ENCODE measurements around the gene KCNC2.
"Not testable (repeated sequence)": the region's sequence is repeated elsewhere in the genome, so short reads cannot be mapped to it uniquely, and the experiment has no call there.

The KCNC2 gene

GRCh38 chr12:75192196-75192595 is 17.4 kb downstream of the KCNC2 start:
- no peak for DNase-seq (ENCODE audit: low spot score in 2 of 2)
- H3K9me3 ChIP-seq = no peaks in the 10 kb centered on the region
- no peaks in the 10 kb centered on the region for H3K36me3 ChIP-seq (replicated peaks)
- H3K27me3 ChIP-seq (ENCODE audit: low read depth) = no peaks in the 10 kb centered on the region
- H3K4me1 ChIP-seq = no peaks in the 10 kb centered on the region
- no peak overlapping the region for H3K4me3 ChIP-seq
- in situ Hi-C loops (cut with MboI; ENCODE audit: low sequenced_read_pairs) = no loop called here

- DNase-seq (ENCODE audit: low spot score in 2 of 2) = no peak
- H3K4me1 ChIP-seq = no peaks in the 10 kb centered on the region
- in situ Hi-C loops (cut with MboI; ENCODE audit: low sequenced_read_pairs) = no loop called here
Observed at GRCh38 chr12:75190846-75191245, 18.8 kb downstream of the KCNC2 start.

GRCh38 chr12:75185881-75186280 is 23.8 kb downstream of the KCNC2 start:
- H3K36me3 ChIP-seq (replicated peaks); DNase-seq (ENCODE audit: low spot score in 2 of 2); H3K4me1 ChIP-seq; H3K27me3 ChIP-seq (ENCODE audit: low read depth); in situ Hi-C loops (cut with MboI; ENCODE audit: low sequenced_read_pairs); H3K4me3 ChIP-seq; H3K9me3 ChIP-seq: not testable (repeated sequence)

More at GRCh38 chr12:75190846-75191245, 18.8 kb downstream of the KCNC2 start:
- H3K4me3 ChIP-seq = no peak overlapping the region
- no peaks in the 10 kb centered on the region for H3K9me3 ChIP-seq
- H3K36me3 ChIP-seq (replicated peaks) = no peaks in the 10 kb centered on the region
- H3K27me3 ChIP-seq (ENCODE audit: low read depth) = no peaks in the 10 kb centered on the region

GRCh38 chr12:75184516-75184915 is 25.1 kb downstream of the KCNC2 start:
- no peaks in the 10 kb centered on the region for H3K36me3 ChIP-seq (replicated peaks)
- no peak for DNase-seq (ENCODE audit: low spot score in 2 of 2)
- H3K4me3 ChIP-seq = no peak overlapping the region
- no peaks in the 10 kb centered on the region for H3K27me3 ChIP-seq (ENCODE audit: low read depth)
- H3K9me3 ChIP-seq = no peaks in the 10 kb centered on the region
- in situ Hi-C loops (cut with MboI; ENCODE audit: low sequenced_read_pairs) = no loop called here
- H3K4me1 ChIP-seq = no peaks in the 10 kb centered on the region

- no peaks in the 10 kb centered on the region for H3K9me3 ChIP-seq
- H3K27me3 ChIP-seq (ENCODE audit: low read depth) = no peaks in the 10 kb centered on the region
- H3K4me1 ChIP-seq = no peaks in the 10 kb centered on the region
- no peak overlapping the region for H3K4me3 ChIP-seq
- H3K36me3 ChIP-seq (replicated peaks) = no peaks in the 10 kb centered on the region
- no peak for DNase-seq (ENCODE audit: low spot score in 2 of 2)
- in situ Hi-C loops (cut with MboI; ENCODE audit: low sequenced_read_pairs) = no loop called here
Observed at GRCh38 chr12:75183967-75184366, 25.7 kb downstream of the KCNC2 start.

- Histone ChIP-seq H3K4me1 (no peaks in the 10 kb centered on the region), H3K36me3 (replicated peaks) (no peaks in the 10 kb centered on the region), H3K9me3 (no peaks in the 10 kb centered on the region), H3K4me3 (no peak overlapping the region), H3K27me3 (ENCODE audit: low read depth) (no peaks in the 10 kb centered on the region)
- in situ Hi-C loops (cut with MboI; ENCODE audit: low sequenced_read_pairs) = no loop called here
- DNase-seq (ENCODE audit: low spot score in 2 of 2) = no peak
Observed at GRCh38 chr12:75177997-75178396, 31.6 kb downstream of the KCNC2 start.

- Histone ChIP-seq H3K4me1 (no peaks in the 10 kb centered on the region), H3K36me3 (replicated peaks) (no peaks in the 10 kb centered on the region), H3K27me3 (ENCODE audit: low read depth) (no peaks in the 10 kb centered on the region), H3K4me3 (no peak overlapping the region), H3K9me3 (no peaks in the 10 kb centered on the region)
- no peak for DNase-seq (ENCODE audit: low spot score in 2 of 2)
- in situ Hi-C loops (cut with MboI; ENCODE audit: low sequenced_read_pairs) = no loop called here
Observed at GRCh38 chr12:75172611-75173010, 37.0 kb downstream of the KCNC2 start.

- in situ Hi-C loops (cut with MboI; ENCODE audit: low sequenced_read_pairs) = no loop called here
Observed at GRCh38 chr12:75170640-75171185, 38.9 kb downstream of the KCNC2 start.

GRCh38 chr12:75162845-75163244 is 46.8 kb downstream of the KCNC2 start:
- Histone ChIP-seq H3K36me3 (replicated peaks) (no peaks in the 10 kb centered on the region), H3K9me3 (no peaks in the 10 kb centered on the region), H3K4me3 (no peak overlapping the region), H3K4me1 (no peaks in the 10 kb centered on the region), H3K27me3 (ENCODE audit: low read depth) (0 out of 2 replicates have a peak, but pooled peaks cover 3% of the 10 kb centered on the region)
- in situ Hi-C loops (cut with MboI; ENCODE audit: low sequenced_read_pairs) = no loop called here
- no peak for DNase-seq (ENCODE audit: low spot score in 2 of 2)

More at GRCh38 chr12:75170640-75171185, 38.9 kb downstream of the KCNC2 start:
- Histone ChIP-seq H3K4me1 (no peaks in the 10 kb centered on the region), H3K27me3 (ENCODE audit: low read depth) (0 out of 2 replicates have a peak, but pooled peaks cover 3% of the 10 kb centered on the region), H3K4me3 (no peak overlapping the region), H3K9me3 (no peaks in the 10 kb centered on the region), H3K36me3 (replicated peaks) (no peaks in the 10 kb centered on the region)
- no peak for DNase-seq (ENCODE audit: low spot score in 2 of 2)

GRCh38 chr12:75161488-75161887 is 48.2 kb downstream of the KCNC2 start:
- H3K27me3 ChIP-seq (ENCODE audit: low read depth) = no peaks in the 10 kb centered on the region
- H3K4me1 ChIP-seq = no peaks in the 10 kb centered on the region
- no peak for DNase-seq (ENCODE audit: low spot score in 2 of 2)
- in situ Hi-C loops (cut with MboI; ENCODE audit: low sequenced_read_pairs) = no loop called here
- no peak overlapping the region for H3K4me3 ChIP-seq
- no peaks in the 10 kb centered on the region for H3K9me3 ChIP-seq
- no peaks in the 10 kb centered on the region for H3K36me3 ChIP-seq (replicated peaks)

- in situ Hi-C loops (cut with MboI; ENCODE audit: low sequenced_read_pairs) = no loop called here
- no peaks in the 10 kb centered on the region for H3K27me3 ChIP-seq (ENCODE audit: low read depth)
Observed at GRCh38 chr12:75157385-75157784, 52.3 kb downstream of the KCNC2 start.

GRCh38 chr12:75155962-75156361 is 53.7 kb downstream of the KCNC2 start:
- in situ Hi-C loops (cut with MboI; ENCODE audit: low sequenced_read_pairs) = no loop called here
- Histone ChIP-seq H3K4me3 (no peak overlapping the region), H3K4me1 (no peaks in the 10 kb centered on the region), H3K9me3 (no peaks in the 10 kb centered on the region), H3K36me3 (replicated peaks) (no peaks in the 10 kb centered on the region), H3K27me3 (ENCODE audit: low read depth) (no peaks in the 10 kb centered on the region)
- no peak for DNase-seq (ENCODE audit: low spot score in 2 of 2)

More at GRCh38 chr12:75157385-75157784, 52.3 kb downstream of the KCNC2 start:
- Histone ChIP-seq H3K9me3 (no peaks in the 10 kb centered on the region), H3K36me3 (replicated peaks) (no peaks in the 10 kb centered on the region), H3K4me3 (no peak overlapping the region), H3K4me1 (no peaks in the 10 kb centered on the region)
- no peak for DNase-seq (ENCODE audit: low spot score in 2 of 2)

GRCh38 chr12:75154388-75154787 is 55.3 kb downstream of the KCNC2 start:
- no peaks in the 10 kb centered on the region for H3K4me1 ChIP-seq
- H3K9me3 ChIP-seq = no peaks in the 10 kb centered on the region
- no peaks in the 10 kb centered on the region for H3K27me3 ChIP-seq (ENCODE audit: low read depth)
- no peak overlapping the region for H3K4me3 ChIP-seq
- no peak for DNase-seq (ENCODE audit: low spot score in 2 of 2)
- in situ Hi-C loops (cut with MboI; ENCODE audit: low sequenced_read_pairs) = no loop called here
- no peaks in the 10 kb centered on the region for H3K36me3 ChIP-seq (replicated peaks)

GRCh38 chr12:75139196-75139595 is 70.4 kb downstream of the KCNC2 start:
- in situ Hi-C loops (cut with MboI; ENCODE audit: low sequenced_read_pairs) = no loop called here
- no peaks in the 10 kb centered on the region for H3K27me3 ChIP-seq (ENCODE audit: low read depth)
- H3K9me3 ChIP-seq = no peaks in the 10 kb centered on the region
- no peak overlapping the region for H3K4me3 ChIP-seq
- no peak for DNase-seq (ENCODE audit: low spot score in 2 of 2)
- H3K36me3 ChIP-seq (replicated peaks) = no peaks in the 10 kb centered on the region
- no peaks in the 10 kb centered on the region for H3K4me1 ChIP-seq

- no peaks in the 10 kb centered on the region for H3K36me3 ChIP-seq (replicated peaks)
- no peak overlapping the region for H3K4me3 ChIP-seq
- no peaks in the 10 kb centered on the region for H3K9me3 ChIP-seq
- no peaks in the 10 kb centered on the region for H3K4me1 ChIP-seq
- in situ Hi-C loops (cut with MboI; ENCODE audit: low sequenced_read_pairs) = no loop called here
- no peaks in the 10 kb centered on the region for H3K27me3 ChIP-seq (ENCODE audit: low read depth)
- DNase-seq (ENCODE audit: low spot score in 2 of 2) = no peak
Observed at GRCh38 chr12:75137896-75138295, 71.7 kb downstream of the KCNC2 start.
